HG03039 (cell line): ENCODE data around the gene DYNC1I1.

Experiments used
- ATAC-seq: cut with Tn5 transposase; IDR thresholded peaks from one replicate; pipeline ENCODE4 v1.9.1; 2021; ENCODE audit warnings: mild to moderate bottlenecking, moderate library complexity; ENCODE audit not compliant: unreplicated experiment

Gene DYNC1I1

DNA sequence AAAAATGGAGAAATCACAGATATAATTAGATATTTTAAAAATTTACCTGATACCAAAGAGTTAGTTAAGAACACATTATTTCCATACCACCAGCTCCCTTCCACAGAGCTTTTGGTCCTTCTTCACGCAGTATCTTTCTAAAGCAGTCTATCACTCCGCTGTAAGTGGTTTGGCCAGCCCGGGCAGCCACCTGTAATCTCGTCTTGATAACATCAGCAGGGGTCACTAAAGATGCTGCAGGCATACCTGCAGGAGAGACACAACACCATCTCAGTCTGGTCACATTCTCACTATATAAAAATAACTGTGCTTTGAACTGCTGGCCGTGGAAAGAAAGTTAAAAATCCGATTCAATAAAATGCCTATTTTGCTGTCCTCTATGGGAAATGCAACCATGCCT lies 349.4 kb downstream of the DYNC1I1 start:
- ATAC-seq, result no peak

DNA sequence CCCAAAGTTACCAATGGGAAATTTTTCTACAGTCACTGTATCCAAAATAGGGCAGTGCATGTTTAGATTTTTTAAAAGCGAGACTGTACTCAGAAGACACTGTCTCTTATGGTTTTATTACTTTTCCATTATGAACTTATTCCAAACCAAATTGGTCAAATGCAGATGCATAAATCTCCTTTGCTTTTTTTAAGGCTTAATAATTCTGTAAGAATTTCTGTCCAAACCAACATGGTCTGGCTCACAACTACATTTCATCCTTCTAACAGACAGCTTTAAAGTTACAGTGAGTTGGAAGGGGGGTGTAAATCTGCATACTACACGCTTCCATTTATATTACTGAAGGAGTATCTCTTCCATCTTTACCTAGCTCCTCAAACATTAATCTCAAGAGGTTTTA lies 350.4 kb downstream of the DYNC1I1 start:
- ATAC-seq, result no peak

DNA sequence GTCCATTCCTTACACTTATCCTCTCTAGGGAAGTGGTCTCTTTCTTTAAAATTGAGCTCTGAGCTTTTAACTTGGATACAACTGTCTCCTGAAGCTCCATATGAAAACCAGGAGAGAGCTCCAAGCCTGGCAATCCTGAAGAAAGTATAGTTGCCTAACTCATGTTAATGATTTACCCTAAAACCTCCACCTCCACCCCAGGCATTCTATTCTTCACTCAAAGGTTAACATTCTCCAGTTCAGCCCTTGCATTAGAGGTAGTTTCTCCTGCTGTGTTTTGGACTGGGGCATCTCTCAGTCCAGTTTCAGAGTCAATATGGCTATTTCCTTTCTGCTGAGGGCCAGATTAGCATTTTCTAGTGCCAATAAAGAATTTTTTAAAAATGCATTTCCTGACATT lies 354.0 kb downstream of the DYNC1I1 start:
- no peak for ATAC-seq

DNA sequence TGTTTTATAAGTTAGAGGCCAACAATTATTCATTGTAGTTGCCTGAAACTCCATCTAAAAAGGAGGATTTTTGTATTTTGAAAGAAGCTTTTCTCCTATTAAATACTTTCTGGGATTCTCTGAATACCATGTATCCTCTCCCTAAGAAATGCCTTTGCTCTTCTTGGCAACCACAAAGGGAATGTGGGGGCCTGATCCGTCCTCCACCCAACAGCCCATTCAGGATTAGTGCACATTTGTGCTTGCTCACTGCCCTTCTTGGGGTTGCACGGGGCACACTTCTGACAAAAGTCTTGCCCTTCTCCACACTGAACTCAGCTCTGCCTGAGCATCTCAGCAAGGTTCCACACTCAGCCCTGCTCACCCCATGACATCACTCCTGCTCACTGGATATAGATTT lies 355.4 kb downstream of the DYNC1I1 start:
- ATAC-seq, result no peak

DNA sequence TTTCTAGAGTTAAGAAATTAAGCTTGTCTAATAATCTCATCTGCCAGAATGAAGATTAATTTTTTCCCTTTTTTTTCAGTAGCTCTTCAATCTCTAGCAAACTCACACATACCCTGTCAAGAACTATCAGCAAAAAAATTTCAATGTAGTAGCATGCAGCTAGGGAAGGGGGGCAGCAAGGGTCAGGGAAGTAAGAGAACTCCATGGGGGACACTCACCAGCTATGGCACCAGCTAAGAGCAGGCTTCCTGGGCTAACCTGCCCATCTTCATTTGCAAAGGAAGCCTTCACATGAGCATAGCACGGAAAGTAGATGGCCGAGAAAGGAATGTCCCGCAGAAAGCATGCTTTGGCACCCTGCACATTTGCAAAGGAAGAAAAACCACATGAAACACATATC lies 359.2 kb downstream of the DYNC1I1 start:
- no peak for ATAC-seq

DNA sequence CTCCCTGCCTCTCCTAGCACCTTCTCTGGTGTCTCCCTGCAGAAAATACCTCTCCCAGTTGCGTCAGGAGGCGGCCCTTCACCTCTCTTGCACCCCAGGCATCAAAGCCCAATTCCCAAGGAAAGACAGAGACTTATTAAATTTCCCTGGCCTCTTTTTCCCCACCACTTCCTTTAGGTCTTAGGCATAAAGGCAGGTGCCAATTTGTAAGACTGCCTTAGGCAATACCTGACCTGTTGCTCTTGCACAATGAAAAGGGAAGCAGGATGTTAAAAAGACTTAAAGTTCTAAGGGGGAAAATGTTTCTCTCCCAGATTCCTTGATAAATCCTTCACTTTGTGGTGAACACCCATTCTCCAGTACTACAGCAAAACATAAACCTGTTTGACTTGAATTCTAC lies 362.9 kb downstream of the DYNC1I1 start:
- ATAC-seq, result no peak

DNA sequence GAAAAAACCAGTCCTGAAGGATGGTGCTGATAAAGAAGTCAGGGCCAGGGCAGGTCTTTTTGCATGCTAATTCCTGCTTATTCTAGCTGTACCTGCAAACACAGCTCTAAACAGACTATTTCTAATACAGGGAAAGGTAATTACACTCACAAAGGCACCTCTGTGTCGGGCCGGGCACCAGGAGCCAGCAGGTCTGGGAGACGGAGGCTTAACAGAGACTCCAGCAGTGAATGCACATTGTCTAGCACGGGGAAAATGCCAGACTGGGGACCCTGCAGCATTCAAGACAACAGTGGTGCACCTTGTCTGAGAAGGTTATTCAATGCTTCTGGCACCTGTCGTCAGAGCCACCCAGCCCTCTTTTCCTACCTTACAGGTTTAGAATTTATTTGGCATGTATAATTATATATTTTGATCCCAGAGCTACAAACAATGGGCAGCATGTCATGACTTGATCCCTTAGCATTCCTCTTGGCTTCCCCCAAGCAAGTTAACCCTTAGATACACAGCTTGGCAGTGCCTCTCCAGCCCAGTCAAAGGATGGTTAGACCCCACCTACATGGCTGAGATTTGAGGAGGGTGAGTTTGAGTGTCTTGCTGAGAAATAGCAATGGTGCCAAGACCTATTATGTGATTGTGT lies 364.4 kb downstream of the DYNC1I1 start:
- ATAC-seq, result no peak

DNA sequence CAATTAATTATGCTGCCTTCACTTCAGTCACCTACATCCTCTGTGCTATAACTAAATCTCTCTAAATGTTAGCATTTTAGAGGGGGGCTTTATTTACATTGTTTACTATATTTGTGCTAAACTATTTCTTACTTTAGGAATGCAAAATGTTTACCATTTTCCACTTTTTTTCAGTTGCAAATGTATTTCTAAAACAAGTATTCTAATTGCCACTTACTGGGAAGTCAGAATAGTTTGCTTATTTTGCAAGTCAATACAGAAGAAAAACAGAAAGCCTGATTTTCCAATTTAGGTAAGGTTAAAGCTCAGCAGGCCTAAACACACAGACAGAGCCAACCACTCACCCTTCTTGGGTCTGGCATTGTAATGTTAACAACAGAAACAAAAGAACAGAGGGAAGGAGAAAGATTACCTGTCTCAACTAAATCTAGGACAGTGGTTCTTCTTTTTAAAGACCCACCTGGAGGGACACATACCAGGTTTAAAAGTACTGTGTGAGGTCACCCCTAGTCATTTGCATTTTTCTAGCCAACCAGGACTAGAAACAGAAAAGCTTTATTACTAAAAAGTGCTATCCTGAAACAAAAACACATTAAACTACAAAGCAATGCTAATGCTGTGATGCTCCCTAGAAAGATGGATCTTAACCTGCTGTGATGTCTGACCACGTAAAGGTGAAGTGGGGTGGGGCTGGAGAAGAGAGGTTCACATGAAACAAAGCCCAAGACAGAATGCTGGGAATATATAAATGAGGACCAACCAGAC lies 371.3 kb downstream of the DYNC1I1 start:
- ATAC-seq, result no peak

DNA sequence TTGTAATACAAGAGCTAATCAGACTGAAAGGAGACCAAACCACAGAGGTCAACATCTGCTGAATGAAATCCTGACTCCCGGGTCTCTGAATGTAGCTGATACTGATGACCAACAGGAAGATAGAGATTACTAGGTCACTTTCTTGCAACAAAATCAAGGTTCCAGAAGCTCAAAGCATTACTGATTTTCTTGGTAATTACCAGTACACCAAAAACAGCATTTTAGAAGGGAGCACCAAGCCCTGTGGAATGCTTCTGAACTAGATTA lies 371.8 kb downstream of the DYNC1I1 start:
- ATAC-seq, result no peak
